SIG-M5 (cell line): ENCODE measurements around the gene GLS.
"Not testable (repeated sequence)": the region's sequence is repeated elsewhere in the genome, so short reads cannot be mapped to it uniquely, and the experiment has no call there.

ENCODE experiments used
- DNase-seq: peaks from one replicate; lab custom pipeline; 2025; lab: John Stamatoyannopoulos, UW

Gene GLS

DNA sequence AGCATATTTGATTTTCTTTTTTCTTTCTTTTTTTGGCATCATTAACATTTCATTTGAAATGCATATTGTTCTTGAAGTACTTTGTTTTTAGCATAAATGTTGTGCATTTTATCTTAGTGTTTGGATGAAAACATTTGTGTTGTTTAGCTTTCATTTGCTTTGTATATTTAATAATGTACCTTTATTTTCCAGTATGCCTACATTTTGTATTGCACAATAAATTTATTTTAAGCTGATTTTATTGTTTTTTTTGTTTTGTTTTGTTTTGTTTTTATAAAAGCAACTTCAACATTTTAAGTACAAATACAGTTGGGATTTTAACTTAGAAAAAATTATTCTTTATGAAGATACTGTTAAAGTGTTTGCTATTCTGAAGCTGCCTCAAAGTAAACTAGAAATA, 54.4 kb downstream of the GLS start:
- DNase-seq, result no peak

DNA sequence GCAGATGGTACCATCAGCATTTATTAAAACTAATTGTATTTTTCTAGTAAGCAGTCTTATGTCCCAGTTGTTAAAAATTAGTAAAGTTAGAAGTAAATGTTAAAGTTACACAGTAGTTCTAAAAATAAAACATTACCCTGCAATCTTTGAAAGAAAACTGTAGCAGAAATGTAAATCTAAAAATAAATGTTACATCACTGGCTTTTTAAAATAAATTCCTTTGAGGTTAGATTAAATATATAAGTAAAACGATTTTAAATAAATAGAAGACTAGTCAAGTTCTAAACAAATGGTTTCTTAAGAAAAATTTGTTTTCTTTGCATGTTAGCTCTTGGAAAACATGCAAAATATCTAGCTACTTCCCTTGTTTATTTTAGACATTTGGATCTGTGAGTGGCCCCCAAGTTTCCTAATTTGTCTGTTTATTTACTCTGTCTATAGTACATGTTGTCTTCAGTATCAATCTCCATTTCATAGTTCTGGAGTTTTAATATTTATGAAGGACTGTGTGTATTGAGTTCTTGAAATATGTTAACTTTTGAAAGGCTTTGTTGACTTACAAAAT, 58.2 kb downstream of the GLS start:
- DNase-seq, result no peak

DNA sequence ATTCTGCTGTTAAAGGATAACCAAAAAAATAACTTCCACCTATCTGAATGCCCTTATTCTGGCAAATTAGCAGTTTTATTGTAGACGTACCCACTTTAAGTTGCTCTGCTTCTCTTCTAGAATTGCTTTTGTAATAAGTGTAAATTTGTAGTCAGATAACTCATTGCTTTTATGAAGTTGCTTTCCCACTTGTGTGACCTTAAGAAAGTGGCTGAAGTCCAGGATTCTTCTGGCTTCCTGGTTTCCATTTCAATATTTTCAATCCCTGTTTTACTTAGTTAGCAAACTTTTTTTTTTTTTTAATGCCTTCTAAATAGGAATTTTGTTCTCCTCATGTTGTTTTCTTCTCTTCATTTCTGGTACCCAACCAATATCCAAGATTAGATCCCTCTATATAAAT, 59.8 kb downstream of the GLS start:
- DNase-seq, result no peak

DNA sequence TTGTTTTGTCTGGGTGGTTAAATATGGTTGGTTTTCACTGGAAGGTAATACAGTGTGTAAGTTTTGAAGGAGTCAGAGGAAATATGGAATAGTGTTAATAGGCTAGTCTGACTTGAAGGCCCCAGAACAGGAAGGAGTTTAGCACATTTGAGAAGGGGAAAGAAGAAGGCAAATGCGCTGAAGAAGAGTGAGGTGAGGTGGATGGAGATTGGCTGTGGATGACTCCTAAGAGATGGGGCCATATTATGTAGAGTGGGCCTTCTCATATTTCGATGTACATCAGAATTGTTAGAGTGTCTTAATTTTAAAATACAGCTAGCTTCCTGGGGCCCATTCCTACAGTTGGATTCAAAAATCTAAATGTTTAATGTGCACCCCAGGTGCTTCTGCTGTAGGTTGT, 61.0 kb downstream of the GLS start:
- DNase-seq, result no peak

DNA sequence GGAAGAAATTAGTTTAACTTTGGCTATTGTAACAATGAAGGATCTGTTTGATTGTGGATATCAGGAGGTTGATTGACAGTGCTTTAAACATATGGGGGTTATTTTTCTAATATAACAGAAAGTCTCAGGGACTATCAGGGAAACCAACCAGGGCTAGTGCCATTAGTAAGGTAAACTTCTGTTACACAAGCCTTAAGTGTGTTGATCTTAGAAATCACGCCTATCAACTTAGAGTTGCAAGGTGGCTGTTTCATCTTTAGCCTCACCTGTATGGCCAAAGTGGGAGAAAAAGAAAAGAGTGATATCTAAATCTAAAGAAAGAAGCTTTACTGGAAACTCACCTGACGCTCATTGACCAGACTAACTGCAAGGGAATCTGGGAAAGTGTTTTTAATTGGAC, 62.1 kb downstream of the GLS start:
- no peak for DNase-seq

DNA sequence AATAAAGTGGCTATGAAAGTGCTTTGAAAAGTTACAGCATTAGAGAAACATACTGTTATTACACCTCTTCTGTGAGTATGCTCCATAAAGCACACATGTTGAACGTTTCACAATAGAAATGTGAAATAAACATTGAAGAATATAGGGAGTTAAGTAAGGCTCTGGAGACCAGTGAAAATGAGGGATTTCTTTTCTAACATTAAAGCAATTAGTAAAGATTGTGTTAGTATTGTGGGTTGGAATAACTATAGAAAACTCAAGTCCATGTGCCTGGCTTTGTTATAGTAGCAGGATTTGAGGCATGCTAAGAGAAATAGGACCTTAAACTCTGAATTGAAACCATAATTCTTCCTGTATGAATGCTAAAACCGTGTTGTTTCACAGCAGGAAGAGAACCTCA, 63.1 kb downstream of the GLS start:
- DNase-seq, result no peak

DNA sequence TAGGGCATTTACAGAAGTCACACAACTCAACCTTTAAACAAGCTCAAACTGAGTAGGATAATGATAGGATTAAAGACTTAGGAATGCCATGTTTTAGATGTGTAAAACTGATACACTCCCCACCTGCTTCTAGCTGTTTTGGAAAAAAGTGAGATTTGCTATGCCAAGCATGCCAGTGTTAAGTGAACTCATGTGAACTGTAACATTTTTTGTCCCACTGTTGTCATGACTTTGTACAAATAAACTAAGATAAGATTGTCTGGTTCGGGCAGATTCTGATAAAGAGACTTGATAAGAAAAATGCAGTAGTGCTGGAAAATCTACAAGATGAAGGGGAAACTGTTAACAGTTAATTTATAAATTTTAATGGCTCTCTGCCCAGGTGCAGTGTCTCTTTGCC, 66.5 kb downstream of the GLS start:
- no peak for DNase-seq

DNA sequence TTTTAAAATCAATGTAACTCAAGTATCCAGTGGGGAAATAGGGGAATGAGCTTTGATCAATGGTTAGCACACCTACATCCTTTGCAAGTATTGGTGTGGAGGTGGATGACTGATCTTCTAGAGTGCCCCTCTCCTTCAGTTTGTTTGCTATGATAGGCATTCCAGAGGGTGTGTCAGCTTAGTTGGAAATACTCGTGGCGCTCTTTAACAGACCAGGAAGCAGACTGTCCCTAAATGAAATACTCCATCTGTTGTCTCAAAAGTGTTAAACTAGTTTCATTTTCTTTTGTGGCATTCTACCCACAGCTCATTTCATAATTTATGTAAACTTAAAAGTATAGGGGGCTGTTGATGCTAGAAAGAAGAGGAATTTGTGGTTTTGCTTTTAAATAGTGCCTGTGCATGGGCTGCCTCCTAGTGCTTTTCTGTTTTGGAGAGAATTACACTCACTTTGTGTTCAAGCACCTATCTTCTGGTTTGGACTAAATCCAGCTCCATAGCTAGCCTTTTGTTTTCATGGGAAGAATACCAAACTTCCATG, 67.2 kb downstream of the GLS start:
- peak; percentile 41 for DNase-seq

DNA sequence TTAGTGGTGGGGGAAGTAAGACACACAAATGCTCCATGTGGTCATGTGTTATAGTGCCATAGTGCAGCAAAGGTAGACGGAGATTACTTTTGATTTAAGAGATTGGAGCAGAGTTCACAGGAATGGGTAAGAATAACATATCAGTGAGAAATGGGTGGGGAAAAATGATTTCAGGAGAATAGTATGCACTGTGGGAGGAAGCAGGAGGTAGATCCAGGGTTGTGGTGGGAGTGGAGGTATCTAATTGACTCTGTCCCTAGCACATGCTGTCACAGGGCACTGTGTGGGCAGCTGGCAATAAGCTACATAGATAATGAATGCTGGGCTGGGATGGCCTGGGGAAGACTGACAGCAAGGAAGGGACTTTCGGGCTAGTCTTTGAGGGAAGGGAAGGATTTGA, 68.0 kb downstream of the GLS start:
- no peak for DNase-seq

DNA sequence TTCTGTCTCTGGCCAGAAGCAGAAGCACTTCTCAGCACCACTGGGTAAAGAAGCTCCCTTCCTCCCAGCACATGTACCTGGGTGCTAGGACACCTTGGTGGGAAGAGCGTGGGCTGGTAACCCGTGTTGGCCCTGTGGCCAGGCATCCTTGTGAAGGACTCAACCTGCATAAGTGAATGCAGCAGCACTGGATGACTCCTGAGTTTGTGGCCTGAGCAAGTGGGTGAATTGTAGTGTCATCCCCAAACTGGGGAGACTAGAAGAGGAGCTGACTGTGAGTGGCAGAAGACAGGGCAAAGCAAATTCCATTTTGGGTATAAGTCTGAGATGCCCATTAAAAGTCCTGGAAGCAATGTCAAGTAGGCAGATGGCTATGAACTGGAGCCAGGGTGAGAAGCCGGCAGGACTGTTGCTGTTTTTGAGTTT, 70.0 kb downstream of the GLS start:
- no peak for DNase-seq

DNA sequence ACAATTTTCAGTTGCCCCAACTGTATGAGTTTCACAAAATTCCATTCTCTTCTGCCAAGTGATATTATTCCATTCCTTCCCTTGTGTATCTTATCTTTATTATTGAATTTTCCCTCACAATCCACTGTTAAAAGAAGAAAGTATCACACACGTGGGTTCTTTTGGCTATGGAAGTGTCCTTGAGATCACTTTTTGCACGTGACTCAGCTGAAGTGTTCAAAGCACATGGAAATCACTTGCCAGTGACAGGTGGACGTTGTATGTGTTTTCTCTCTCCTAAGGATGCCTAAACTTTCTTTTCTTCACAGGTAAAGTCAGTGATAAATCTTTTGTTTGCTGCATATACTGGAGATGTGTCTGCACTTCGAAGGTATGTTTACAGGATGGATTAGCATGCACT, 72.6 kb downstream of the GLS start:
- DNase-seq, result no peak

DNA sequence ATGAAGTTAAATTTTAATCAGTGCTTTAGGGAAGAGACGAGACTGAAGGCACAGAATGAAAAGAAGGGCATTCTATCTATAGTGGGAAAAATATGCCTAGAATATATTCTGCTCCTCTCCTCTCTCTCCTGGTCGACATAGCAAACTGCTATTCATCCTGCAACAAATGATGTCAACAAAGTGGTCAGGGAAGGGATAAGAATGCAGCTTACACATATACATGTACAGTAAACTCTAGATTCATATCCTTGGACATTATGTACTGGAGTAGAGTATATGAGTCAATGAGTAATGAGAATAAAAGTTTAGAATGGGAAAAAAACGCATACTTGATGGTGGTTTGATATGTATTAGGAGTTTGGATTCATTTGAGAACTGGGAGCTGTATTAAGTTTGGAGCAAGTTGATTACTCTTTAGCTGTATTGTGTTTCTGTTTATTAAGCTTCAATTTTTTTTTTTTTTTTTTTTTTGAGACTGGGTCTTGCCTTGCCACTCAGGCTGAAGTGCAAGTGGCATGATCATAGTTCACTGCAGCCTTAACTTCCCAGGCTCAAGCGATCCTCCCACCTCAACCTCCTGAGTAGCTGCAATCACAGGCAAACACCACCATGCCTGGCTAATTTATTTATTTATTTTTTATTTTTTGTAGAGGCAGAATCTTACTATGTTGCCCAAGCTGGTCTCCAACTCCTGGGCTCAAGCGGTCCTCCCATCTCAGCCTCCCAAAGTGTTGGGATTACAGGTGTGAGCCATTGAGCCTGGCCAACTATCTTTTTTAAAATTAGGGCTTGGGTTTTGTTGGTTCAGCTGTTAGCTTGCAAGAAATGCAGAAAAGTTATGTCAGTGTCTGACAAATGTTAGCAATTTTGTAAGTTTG, 79.5 kb downstream of the GLS start:
- DNase-seq, result no peak

DNA sequence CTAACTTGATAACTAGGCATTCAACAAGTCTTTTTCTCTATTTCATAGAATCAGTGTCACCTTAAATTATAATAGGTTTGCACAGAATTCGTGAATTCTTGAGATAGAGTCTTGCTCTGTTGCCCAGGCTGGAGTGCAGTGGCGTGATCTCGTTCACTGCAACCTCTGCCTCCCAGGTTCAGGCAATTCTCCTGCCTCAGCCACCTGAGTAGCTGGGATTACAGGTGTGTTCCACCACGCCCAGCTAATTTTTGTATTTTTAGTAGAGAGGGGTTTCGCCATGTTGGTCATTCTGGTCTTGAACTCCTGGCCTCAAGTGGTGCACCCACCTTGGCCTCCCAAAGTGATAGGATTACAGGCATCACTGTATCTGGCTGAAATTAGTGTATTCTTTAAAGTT, 80.5 kb downstream of the GLS start:
- not testable (repeated sequence) for DNase-seq

DNA sequence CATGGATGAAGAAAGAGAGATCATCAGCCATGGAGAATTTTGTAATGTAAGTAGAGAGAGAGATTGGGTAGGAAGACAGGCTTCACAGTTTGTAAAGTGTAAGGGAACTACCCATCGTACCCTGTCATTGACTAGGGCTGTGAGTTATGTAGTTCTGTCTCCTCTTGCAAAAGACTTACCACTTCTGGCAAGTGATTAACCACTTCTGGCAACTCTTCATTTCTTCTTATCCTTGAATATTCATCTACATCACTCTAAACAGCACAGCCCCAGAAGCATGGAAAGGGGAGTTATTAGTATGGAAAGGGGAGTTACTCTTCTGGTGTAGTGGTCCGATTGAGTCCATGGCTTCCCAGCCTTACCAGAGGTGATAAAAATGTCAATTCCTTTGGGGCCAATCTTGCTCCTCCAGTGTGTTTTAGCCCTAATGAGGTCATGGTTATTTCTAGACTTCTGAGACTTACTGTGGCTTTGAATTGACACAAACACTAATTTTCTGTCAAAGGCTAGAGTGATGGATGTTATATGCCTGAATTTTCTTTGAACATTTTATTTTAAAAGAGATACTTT, 81.4 kb downstream of the GLS start:
- DNase-seq, result no peak

DNA sequence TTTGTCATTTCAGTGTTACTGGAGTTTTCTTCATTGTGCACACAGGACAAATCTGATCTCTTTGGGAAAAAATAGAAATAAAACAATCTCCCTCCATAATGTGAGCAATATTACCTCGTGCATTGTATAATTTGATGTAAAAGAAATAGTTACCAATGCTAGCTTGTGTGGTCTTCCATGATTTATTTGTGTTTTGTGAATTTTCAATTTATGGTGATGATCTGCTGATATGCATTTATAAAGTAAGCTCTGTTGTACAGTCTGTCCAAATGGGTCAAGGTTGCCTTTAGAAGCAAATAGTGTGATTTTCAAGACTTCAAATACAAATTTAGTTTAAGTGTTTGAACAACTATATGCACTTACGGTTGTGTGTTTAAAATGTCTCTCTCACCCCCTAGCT, 82.5 kb downstream of the GLS start:
- no peak for DNase-seq

DNA sequence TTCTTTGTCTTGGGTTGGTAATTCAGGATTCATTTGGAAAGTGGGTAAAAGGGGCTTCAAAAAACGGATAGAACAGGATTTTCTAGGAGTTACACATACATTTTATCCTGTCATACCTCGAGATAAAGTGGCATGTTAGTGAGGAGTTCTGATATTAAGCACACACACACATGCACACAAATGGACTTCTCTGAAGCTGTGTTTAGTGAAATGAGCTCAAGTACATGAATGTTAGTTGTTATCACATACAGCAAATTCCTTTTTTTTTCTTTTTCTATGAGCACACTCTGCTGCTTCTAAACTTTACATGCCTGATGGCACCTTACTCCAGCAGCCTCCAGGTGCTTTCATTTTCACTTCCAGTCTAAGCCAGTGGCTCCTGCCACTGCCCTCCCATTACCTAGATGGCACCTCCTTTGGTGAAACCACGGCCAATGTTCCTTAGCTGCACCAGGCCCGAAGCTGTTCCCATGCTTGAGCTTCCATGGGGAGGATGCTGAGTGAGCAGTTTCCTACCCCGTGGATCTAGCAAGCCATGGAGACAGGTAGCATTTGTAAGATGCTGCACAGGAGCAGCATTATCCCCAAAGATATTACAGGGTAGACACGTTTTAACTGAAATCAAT, 83.7 kb downstream of the GLS start:
- DNase-seq, result no peak

DNA sequence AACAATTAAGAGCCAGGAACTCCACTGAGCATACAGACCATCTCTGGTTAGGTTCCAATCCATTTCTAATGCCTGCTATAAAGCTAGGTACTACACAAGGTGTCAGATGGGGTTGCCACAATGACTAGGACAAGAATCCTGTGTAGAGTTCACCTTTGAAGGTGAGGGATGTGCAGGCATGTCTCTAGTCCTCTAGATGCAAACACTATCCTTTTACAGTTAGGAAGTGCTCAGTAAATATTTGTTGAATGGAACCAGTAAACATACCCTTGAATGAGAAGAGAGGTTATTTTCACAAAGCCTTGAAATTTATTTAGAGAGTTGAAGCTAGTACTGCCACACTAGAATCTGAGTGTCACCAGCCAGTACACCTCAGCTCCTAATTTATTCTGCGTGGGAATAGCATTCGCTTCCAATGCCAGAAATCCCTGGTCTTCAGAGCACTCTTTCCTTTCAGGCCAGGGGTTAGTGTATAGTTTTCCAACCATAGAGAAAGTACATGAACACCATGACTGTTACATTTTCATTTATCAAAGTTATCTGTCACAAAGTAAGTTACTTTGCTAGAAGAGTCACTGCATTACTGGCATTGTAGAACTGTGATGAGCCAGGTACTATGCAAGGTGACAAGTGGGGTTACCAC, 85.1 kb downstream of the GLS start:
- no peak for DNase-seq

DNA sequence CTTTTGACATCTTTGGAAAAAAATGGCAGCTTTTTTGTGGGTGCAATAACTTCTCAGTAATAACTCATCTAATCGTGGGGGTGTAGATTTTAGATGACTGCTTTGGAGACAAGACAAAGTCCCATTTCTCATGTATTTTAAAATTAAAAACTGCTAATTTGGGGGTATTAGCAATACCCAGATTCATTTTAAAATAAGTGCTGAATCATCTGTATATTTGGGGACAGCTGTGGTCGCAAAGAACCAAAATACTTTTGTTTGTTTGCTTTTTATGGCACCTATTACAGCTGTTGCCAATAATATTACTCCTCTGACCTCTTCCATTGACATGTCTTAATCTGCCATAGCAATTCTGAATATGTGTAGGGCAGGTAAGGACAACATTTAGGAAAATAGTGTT, 87.9 kb downstream of the GLS start:
- DNase-seq, result no peak

DNA sequence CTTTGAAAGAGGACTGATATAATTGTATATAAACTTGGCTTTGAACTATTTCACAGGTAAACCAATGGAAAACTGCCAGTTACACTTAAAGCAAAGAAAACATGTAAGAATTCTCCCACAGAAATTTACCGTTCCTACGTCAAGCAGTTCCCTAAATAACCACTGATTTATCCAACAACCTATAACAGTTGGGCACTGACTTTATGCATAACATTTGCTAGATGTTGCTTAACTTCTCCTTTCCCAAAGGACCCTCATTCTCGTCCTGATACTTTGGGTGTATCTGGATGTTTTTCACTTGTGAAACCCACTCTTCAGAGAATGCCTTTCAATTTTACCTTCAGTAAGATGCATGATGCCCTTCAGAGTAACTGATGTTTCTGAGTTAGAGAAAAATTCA, 89.5 kb downstream of the GLS start:
- no peak for DNase-seq

DNA sequence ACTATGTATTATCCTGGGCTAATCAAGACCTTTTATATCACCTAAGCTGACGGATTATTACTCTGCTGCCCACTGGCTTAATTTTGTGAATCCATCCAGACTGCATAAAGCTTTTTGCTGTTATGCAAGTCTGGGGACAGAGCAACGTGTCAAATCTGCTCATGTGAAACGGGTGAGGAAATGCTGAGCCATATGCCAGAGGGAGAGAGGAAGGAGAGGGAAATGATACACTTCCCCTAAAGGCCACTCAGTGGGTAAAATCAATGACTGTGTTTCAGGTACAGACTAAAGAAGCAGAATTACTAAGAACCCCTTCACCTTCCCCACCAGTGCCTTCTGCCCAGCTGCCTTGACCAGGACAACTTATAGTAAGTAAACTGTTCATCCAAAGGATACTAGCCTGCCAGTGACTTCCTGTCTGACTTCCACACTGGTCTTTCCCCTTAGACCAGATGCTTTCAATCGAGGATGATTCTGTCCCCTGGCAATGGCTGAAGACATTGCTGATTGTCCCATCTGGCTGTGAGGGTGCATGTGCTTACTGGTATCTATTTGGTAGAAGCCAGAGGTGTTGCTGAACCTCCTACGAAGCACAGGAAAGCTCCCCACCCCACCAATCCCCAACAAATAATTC, 90.4 kb downstream of the GLS start:
- no peak for DNase-seq

DNA sequence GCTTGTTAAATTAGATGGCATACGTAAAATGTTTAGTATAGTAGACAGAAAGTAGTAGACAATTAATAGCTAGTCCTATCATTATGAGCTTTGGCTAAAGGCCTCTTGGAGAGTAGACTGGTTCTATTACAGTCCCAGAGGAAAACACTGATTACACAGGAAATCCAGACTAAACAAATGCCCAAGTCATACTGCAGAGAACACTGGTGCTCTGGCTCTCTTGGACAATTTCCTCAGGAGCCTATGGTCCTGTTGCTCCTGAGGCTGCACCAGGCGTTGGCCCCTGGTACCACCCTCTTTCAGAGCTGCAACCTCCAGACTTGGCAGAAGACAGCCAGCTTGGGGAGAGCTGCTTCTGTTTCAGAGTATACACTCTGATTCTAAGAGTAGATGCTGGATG, 91.6 kb downstream of the GLS start:
- DNase-seq, result no peak

DNA sequence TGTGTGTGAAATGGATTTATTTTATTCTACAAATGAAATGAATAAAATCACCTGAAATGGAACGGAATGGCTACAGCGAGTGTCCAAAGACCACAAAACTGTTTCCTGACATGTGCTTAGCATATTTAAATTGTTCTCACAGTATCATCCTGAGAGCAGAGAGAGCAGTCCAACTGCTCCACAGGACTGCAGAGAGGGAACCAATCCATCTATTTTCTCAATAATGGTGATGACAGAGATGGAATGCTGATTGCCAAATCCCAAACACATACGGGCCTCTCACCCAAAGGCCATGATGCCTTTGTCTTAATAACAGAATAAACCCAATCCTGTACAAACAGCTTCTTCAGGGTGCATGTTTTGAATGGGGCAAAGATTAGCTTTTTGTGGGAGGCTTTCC, 92.2 kb downstream of the GLS start:
- DNase-seq, result no peak
